ENCODE results near the gene MAP4K4. TPM values are rescaled to one million over a fixed set of nuclear protein-coding genes. Genes with fewer than 3 reads are reported as not detected.

The MAP4K4 gene
- total RNA-seq, 4 donors from 2014 or later = 33.8 to 47.3 (median 35.7) TPM

DNA sequence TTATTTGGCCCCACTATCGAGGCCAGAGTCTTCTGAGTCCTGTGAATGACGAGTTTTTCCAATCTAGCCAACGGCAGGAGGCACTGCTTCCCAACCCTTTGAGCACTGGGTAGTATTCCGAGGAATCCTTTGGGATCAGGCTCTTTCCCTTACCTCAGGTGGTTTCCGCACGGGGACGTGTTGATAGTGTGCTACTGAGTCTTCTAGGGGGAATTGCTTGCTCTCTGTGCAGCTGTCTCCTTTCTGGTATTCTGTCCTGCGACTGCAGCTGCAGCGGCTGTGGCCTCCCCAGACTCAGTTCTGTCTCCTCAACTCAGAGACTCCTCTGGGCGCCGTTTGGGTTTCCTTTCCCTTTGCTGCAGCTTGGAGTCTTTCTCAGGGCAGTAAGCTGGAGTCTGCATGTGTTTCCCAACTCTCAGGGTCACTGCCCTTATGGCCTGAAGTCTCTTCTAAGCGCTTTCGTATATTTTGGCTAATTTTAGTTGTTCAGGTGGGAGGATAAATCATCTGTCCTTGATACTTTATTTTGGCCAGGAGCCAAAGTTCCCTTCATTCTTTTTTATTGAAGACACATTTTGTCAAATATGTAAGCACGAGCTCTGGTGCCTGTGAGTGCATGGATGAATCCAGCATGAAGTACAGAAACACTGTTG, 118.4 kb downstream of the MAP4K4 start:
- DNase-seq = no peak
- TF ChIP-seq, protein P1, sequence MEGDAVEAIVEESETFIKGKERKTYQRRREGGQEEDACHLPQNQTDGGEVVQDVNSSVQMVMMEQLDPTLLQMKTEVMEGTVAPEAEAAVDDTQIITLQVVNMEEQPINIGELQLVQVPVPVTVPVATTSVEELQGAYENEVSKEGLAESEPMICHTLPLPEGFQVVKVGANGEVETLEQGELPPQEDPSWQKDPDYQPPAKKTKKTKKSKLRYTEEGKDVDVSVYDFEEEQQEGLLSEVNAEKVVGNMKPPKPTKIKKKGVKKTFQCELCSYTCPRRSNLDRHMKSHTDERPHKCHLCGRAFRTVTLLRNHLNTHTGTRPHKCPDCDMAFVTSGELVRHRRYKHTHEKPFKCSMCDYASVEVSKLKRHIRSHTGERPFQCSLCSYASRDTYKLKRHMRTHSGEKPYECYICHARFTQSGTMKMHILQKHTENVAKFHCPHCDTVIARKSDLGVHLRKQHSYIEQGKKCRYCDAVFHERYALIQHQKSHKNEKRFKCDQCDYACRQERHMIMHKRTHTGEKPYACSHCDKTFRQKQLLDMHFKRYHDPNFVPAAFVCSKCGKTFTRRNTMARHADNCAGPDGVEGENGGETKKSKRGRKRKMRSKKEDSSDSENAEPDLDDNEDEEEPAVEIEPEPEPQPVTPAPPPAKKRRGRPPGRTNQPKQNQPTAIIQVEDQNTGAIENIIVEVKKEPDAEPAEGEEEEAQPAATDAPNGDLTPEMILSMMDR (IDR thresholded peaks at IDR 0.05) = no peak
- no peak for TF ChIP-seq POLR2A (IDR thresholded peaks at IDR 0.05)
- H3K9me3 ChIP-seq = no peaks in the 10 kb centered on the region
- peaks cover 17 to 24% of the 10 kb centered on the region in 2 donors for H3K4me1 ChIP-seq
- intact Hi-C loops (cut with DNase I) = no loop called here
- no peaks in the 10 kb centered on the region for H3K27me3 ChIP-seq
- H3K27ac ChIP-seq = no peak overlapping the region
- H3K36me3 ChIP-seq = no peaks in the 10 kb centered on the region
- WGBS, 2 donors = 78 to 86% methylated on average over 13 to 14 of the region's 14 CpGs
- no peak overlapping the region for H3K4me3 ChIP-seq (replicated peaks in 1 of 3)

GRCh38 chr2:101816598-101816997, 119.1 kb downstream of the MAP4K4 start:
- no peaks in the 10 kb centered on the region for H3K27me3 ChIP-seq
- intact Hi-C loops (cut with DNase I) = no loop called here
- no peaks in the 10 kb centered on the region for H3K9me3 ChIP-seq
- H3K27ac ChIP-seq = no peak overlapping the region
- 78 to 86% methylated on average over 4 of the region's 4 CpGs for WGBS, 2 donors
- no peak overlapping the region for H3K4me3 ChIP-seq (replicated peaks in 1 of 3)
- H3K36me3 ChIP-seq = no peaks in the 10 kb centered on the region
- no peak for DNase-seq
- TF ChIP-seq POLR2A (IDR thresholded peaks at IDR 0.05) = no peak
- TF ChIP-seq, protein P1 (IDR thresholded peaks at IDR 0.05) = no peak
- peaks cover 17 to 24% of the 10 kb centered on the region in 2 donors for H3K4me1 ChIP-seq

GRCh38 chr2:101817481-101817880, 120.0 kb downstream of the MAP4K4 start:
- Histone ChIP-seq H3K4me3 (replicated peaks in 1 of 3) (no peak overlapping the region), H3K27ac (no peak overlapping the region), H3K9me3 (no peaks in the 10 kb centered on the region), H3K4me1 (peaks cover 17 to 24% of the 10 kb centered on the region in 2 donors), H3K36me3 (no peaks in the 10 kb centered on the region), H3K27me3 (no peaks in the 10 kb centered on the region)
- no peak for DNase-seq
- TF ChIP-seq POLR2A (IDR thresholded peaks at IDR 0.05) = no peak
- TF ChIP-seq, protein P1 (IDR thresholded peaks at IDR 0.05) = no peak
- intact Hi-C loops (cut with DNase I) = no loop called here
- WGBS, 2 donors = 94% methylated on average over 6 of the region's 6 CpGs

- Histone ChIP-seq H3K27ac (no peak overlapping the region), H3K4me1 (peaks cover 22 to 24% of the 10 kb centered on the region in 2 donors)
- intact Hi-C loops (cut with DNase I) = no loop called here
Observed at GRCh38 chr2:101818531-101819451, 121.3 kb downstream of the MAP4K4 start.

More at GRCh38 chr2:101818531-101819451, 121.3 kb downstream of the MAP4K4 start:
- 89 to 94% methylated on average over 1 of the region's 1 CpG for WGBS, 2 donors
- DNase-seq = no peak
- no peak overlapping the region for H3K4me3 ChIP-seq (replicated peaks in 1 of 3)
- H3K9me3 ChIP-seq = no peaks in the 10 kb centered on the region
- no peaks in the 10 kb centered on the region for H3K36me3 ChIP-seq
- TF ChIP-seq POLR2A (IDR thresholded peaks at IDR 0.05) = no peak
- TF ChIP-seq, protein P1 (IDR thresholded peaks at IDR 0.05) = no peak
- H3K27me3 ChIP-seq = no peaks in the 10 kb centered on the region

Measured in thyroid gland (tissue), 4 donors.